ENCODE data around the gene RAB29. TPM values are rescaled to one million over a fixed set of nuclear protein-coding genes. Genes with fewer than 3 reads are reported as not detected.

RAB29 gene
- polyA plus RNA-seq, 1 donor from 2014 or later: 0.40 TPM

DNA sequence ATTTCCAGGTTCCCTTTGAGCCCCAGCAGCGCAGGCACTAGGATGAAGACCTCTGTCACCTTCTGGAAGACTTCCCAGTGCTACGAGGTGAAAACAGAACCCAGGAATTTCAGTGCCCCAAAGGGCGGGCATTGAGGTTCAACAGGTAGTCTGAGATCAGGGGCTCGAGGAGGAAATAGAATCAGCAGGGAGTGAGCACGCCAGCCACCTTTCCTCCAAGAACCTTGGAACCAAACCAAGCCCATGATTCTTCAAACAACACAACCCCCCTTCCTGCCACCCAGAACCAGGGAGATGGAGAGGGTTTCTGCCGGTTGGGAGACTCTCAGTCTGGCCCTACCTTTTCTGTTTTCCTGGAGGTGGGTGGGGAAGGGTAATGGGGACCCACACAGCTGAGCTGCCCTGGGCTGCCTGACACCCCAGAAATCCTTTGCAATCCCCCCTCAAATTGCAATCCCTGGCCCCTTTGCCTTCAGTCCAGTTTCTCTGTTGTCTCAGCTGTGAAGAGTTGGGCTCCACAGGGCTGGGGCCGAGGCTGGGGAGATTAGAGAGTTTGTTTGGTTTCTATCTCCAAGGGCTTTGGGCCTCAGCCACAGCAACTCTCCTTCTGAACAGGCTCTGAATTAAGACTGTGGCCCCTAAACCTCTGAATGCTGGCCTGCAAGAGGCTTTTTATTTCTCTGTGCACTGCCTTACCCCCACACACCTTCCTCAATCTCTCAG lies 25.9 kb upstream of the RAB29 start:
- no peak overlapping the region for H3K27ac ChIP-seq (ENCODE audit: low read length)
- H3K4me2 ChIP-seq (ENCODE audit: low read length): no peak overlapping the region
- H3K9me2 ChIP-seq (ENCODE audit: insufficient read depth, low read length): no peaks in the 10 kb centered on the region
- H3K27me3 ChIP-seq (ENCODE audit: insufficient read depth, low read depth, low read length): no peaks in the 10 kb centered on the region
- TF ChIP-seq SMC3 (conservative IDR thresholded peaks at IDR 0.05; ENCODE audit: poor library complexity) (no peak), EZH2 (IDR thresholded peaks at IDR 0.05; ENCODE audit: borderline replicate concordance, insufficient read depth, low read length, poor library complexity, severe bottlenecking) (no peak), MXI1 (conservative IDR thresholded peaks at IDR 0.05; ENCODE audit: poor library complexity, severe bottlenecking) (no peak), EP300 (conservative IDR thresholded peaks at IDR 0.05; ENCODE audit: poor library complexity, severe bottlenecking) (no peak), TAF1 (IDR thresholded peaks at IDR 0.05; ENCODE audit: low read depth) (no peak)
- H3K9ac ChIP-seq (ENCODE audit: low read length): no peak overlapping the region
- no peak overlapping the region for H3K4me3 ChIP-seq (ENCODE audit: low read length)
- H3K79me2 ChIP-seq (replicated peaks; ENCODE audit: insufficient read depth, low read length): no peaks in the 10 kb centered on the region
- H3K9me3 ChIP-seq (ENCODE audit: low read length): no peaks in the 10 kb centered on the region
- H4K20me1 ChIP-seq (ENCODE audit: insufficient read depth): no peaks in the 10 kb centered on the region
- H3F3A ChIP-seq (ENCODE audit: insufficient read depth, low read length, poor library complexity, severe bottlenecking): no peaks in the 10 kb centered on the region
- H3K36me3 ChIP-seq (ENCODE audit: insufficient read depth, low read length): peaks cover under 1% of the 10 kb centered on the region
- H2AFZ ChIP-seq (ENCODE audit: low read depth, low read length): no peak overlapping the region

GRCh38 chr1:205800427-205800826 lies 25.1 kb upstream of the RAB29 start:
- no peak overlapping the region for H3K4me2 ChIP-seq (ENCODE audit: low read length)
- no peaks in the 10 kb centered on the region for H3K27me3 ChIP-seq (ENCODE audit: insufficient read depth, low read depth, low read length)
- H3K36me3 ChIP-seq (ENCODE audit: insufficient read depth, low read length): peaks cover 7% of the 10 kb centered on the region
- H3K79me2 ChIP-seq (replicated peaks; ENCODE audit: insufficient read depth, low read length): no peaks in the 10 kb centered on the region
- no peak overlapping the region for H2AFZ ChIP-seq (ENCODE audit: low read depth, low read length)
- no peak overlapping the region for H3K9ac ChIP-seq (ENCODE audit: low read length)
- H4K20me1 ChIP-seq (ENCODE audit: insufficient read depth): no peaks in the 10 kb centered on the region
- no peaks in the 10 kb centered on the region for H3K9me2 ChIP-seq (ENCODE audit: insufficient read depth, low read length)
- no peak overlapping the region for H3K4me3 ChIP-seq (ENCODE audit: low read length)
- no peak overlapping the region for H3K27ac ChIP-seq (ENCODE audit: low read length)
- no peaks in the 10 kb centered on the region for H3F3A ChIP-seq (ENCODE audit: insufficient read depth, low read length, poor library complexity, severe bottlenecking)
- H3K9me3 ChIP-seq (ENCODE audit: low read length): no peaks in the 10 kb centered on the region
- TF ChIP-seq MXI1 (conservative IDR thresholded peaks at IDR 0.05; ENCODE audit: poor library complexity, severe bottlenecking): no peak
- TF ChIP-seq RAD21 (conservative IDR thresholded peaks at IDR 0.05): no peak
- no peak for TF ChIP-seq TAF1 (IDR thresholded peaks at IDR 0.05; ENCODE audit: low read depth)
- no peak for TF ChIP-seq POLR2AphosphoS5 (IDR thresholded peaks at IDR 0.05)
- TF ChIP-seq REST (IDR thresholded peaks at IDR 0.05; ENCODE audit: borderline replicate concordance): no peak
- no peak for TF ChIP-seq CTCF (IDR thresholded peaks at IDR 0.05; ENCODE audit: poor library complexity, severe bottlenecking)
- no peak for TF ChIP-seq SMC3 (conservative IDR thresholded peaks at IDR 0.05; ENCODE audit: poor library complexity)
- TF ChIP-seq EP300 (conservative IDR thresholded peaks at IDR 0.05; ENCODE audit: poor library complexity, severe bottlenecking): no peak
- TF ChIP-seq EZH2 (IDR thresholded peaks at IDR 0.05; ENCODE audit: borderline replicate concordance, insufficient read depth, low read length, poor library complexity, severe bottlenecking): no peak

All from neural cell (in vitro differentiated cells).